Measurements from ENCODE around the gene DAP. TPM values are rescaled to one million over a fixed set of nuclear protein-coding genes. Genes with fewer than 3 reads are reported as not detected.

DAP gene
- total RNA-seq, 2 experiments from 2014 or later, result 42.5 to 45.3 TPM

DNA sequence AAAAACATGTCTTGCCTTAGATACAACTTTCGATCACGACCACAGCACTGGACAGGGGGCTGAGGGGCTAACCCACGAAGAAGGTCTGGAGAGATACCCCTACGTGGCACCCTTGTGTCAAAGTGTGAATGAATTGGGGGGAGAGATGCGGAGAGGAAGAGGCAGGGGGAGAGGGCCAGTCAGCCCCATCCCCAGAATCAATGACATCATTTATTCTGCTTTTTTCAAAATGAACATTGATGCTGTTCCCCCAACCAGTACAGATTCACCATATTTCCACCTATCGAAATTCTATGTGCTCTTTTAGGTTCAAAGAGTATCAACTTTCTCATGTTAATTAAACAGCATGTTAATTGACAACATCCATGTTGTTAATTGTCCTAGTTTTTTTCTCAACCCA, 32.4 kb downstream of the DAP start:
- POLR2A ChIA-PET, result no interaction called here

DNA sequence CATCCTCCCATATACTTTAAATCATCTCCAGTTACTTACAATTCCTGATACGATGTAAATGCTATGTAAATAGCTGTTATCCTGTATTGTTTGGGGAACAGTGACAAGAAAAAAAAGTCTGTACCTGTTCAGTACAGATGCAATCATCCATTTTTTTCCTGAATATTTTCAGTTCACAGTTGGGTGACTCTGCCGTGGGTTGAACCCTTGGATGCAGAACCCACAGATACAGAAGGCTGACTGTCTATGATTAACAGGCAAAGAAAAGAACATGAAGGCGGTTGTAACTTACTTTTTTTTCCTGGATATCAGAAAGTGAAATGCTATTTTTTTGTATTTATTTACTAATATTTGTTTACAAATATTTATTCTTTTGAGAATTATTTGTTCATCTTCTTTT, 33.2 kb downstream of the DAP start:
- Mint-ChIP-seq H3K4me1 (ENCODE audit: low read depth) (peaks cover 24% of the 10 kb centered on the region), H3K27me3 (no peaks in the 10 kb centered on the region), H3K4me3 (no peak overlapping the region), H3K36me3 (ENCODE audit: low read depth) (peaks cover 20% of the 10 kb centered on the region), H3K27ac (no peak overlapping the region), H3K9me3 (no peaks in the 10 kb centered on the region)
- ATAC-seq, result no peak
- CTCF ChIA-PET, result no interaction called here
- DNase-seq, result no peak
- intact Hi-C loops (cut with micrococcal nuclease), result no loop called here
- POLR2A ChIA-PET, result no interaction called here
- TF ChIP-seq CTCF (IDR thresholded peaks at IDR 0.05), result no peak

More for the DNA sequence above, 32.4 kb downstream of the DAP start:
- Mint-ChIP-seq H3K4me1 (ENCODE audit: low read depth) (peaks cover 26% of the 10 kb centered on the region), H3K9me3 (no peaks in the 10 kb centered on the region), H3K27me3 (no peaks in the 10 kb centered on the region), H3K27ac (no peak overlapping the region), H3K4me3 (no peak overlapping the region), H3K36me3 (ENCODE audit: low read depth) (peaks cover 26% of the 10 kb centered on the region)
- no peak for TF ChIP-seq CTCF (IDR thresholded peaks at IDR 0.05)
- intact Hi-C loops (cut with micrococcal nuclease), result no loop called here
- ATAC-seq, result no peak
- CTCF ChIA-PET, result interaction anchor here (1.2 kb wide), 1 partner anchor 18 kb away, joined by 3 read pairs; no protein-coding TSS in a partner anchor
- no peak for DNase-seq

DNA sequence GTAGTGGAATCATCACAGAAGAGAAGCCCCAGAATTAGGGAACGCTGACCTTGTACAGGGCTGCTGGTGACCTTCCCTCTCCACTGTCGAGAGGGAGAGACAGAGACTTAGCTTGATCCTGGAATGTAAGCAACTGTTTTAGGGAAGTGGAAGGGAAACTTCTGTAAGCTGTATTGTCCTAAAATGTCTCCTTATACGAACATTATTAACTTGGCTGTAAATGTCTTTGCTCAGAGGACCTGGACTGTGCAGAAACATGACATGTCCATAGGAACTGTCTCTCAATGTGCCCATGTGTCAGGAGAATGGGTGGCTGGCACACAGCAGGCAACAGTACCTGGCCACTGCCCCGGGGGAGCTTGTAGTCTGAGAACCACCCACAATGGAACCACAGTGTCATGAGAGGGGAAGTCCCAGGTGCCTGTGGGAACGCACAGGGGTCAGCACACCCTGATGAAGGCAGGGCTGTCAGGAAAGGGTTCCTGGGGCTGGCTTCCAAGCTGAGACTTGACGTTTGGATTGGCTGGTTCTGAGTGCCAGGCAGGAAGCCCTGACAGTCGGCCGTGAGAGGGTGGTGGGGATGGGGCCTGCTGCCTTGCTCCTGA, 34.0 kb downstream of the DAP start:
- DNase-seq (peak; percentile 69), ATAC-seq (peak; percentile 95)
- H3K27ac Mint-ChIP-seq, result peak overlapping the region; percentile 50
- ChIA-PET CTCF (interaction anchor here (1.0 kb wide), 1 partner anchor 25 kb away, joined by 3 read pairs; no protein-coding TSS in a partner anchor), POLR2A (no interaction called here)
- H3K4me1 Mint-ChIP-seq (ENCODE audit: low read depth), result peaks cover 23% of the 10 kb centered on the region
- intact Hi-C loops (cut with micrococcal nuclease), result no loop called here
- H3K27me3 Mint-ChIP-seq, result no peaks in the 10 kb centered on the region
- peaks cover 19% of the 10 kb centered on the region for H3K36me3 Mint-ChIP-seq (ENCODE audit: low read depth)
- TF ChIP-seq CTCF (IDR thresholded peaks at IDR 0.05), result no peak
- no peak overlapping the region for H3K4me3 Mint-ChIP-seq
- no peaks in the 10 kb centered on the region for H3K9me3 Mint-ChIP-seq

- Mint-ChIP-seq H3K4me3 (no peak overlapping the region), H3K27ac (peak overlapping the region; percentile 50), H3K27me3 (no peaks in the 10 kb centered on the region), H3K36me3 (ENCODE audit: low read depth) (peaks cover 19% of the 10 kb centered on the region), H3K9me3 (no peaks in the 10 kb centered on the region), H3K4me1 (ENCODE audit: low read depth) (peaks cover 23% of the 10 kb centered on the region)
- DNase-seq (peak; percentile 26), ATAC-seq (peak; percentile 48)
- no peak for TF ChIP-seq CTCF (IDR thresholded peaks at IDR 0.05)
- ChIA-PET POLR2A (no interaction called here), CTCF (interaction anchor here (1.0 kb wide), 1 partner anchor 24 kb away, joined by 3 read pairs; no protein-coding TSS in a partner anchor)
- intact Hi-C loops (cut with micrococcal nuclease), result no loop called here
Measured at GRCh38 chr5:10726179-10726912, 34.7 kb downstream of the DAP start.

DNA sequence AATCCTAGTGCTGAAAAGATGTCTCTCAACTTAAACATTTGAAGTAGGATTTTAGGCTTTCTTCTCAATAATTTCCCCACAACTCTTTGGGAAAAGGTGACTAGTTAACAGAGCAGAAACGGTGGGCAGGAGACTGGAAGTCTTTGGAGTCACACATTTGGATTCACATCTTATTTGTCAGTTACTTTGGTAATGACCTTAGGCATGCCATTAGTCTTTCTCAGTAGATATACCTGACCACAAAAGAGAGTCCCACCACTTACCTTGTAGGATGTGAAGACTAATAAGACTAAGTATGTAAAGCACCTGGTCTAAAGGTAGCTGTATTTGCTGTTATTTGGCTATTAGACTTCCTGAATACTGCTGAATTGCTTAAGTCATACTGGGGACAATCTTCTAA, 35.4 kb downstream of the DAP start:
- no peak overlapping the region for H3K27ac Mint-ChIP-seq
- H3K4me3 Mint-ChIP-seq, result no peak overlapping the region
- ChIA-PET CTCF (no interaction called here), POLR2A (no interaction called here)
- TF ChIP-seq CTCF (IDR thresholded peaks at IDR 0.05), result no peak
- ATAC-seq, result no peak
- no peak for DNase-seq
- intact Hi-C loops (cut with micrococcal nuclease), result no loop called here
- H3K36me3 Mint-ChIP-seq (ENCODE audit: low read depth), result peaks cover 26% of the 10 kb centered on the region
- peaks cover 23% of the 10 kb centered on the region for H3K4me1 Mint-ChIP-seq (ENCODE audit: low read depth)
- no peaks in the 10 kb centered on the region for H3K27me3 Mint-ChIP-seq
- no peaks in the 10 kb centered on the region for H3K9me3 Mint-ChIP-seq
